CD14-positive monocyte (primary cell): ENCODE measurements around the gene ZPLD1. TPM values are rescaled to one million over a fixed set of nuclear protein-coding genes. Genes with fewer than 3 reads are reported as not detected.

Experiments
- DNase-seq, 3 donors: peaks; one replicate each; pipeline ENCODE4 v3.0.0-alpha.2; 2011 to 2022
- H2AFZ ChIP-seq: 2 replicates; pipeline ENCODE4 v1.6.0; 2012; ENCODE audit warnings: mild to moderate bottlenecking, low read depth, low read length, inconsistent platforms; ENCODE audit not compliant: insufficient read depth, poor library complexity, severe bottlenecking
- H3K27ac ChIP-seq, 2 donors: 1 replicate in 1 of 2; 2 replicates in 1 of 2; pipeline ENCODE4 v1.5.1; 2012 to 2013; ENCODE audit warnings: low read length in 2 of 2, control low read depth in 1 of 2, inconsistent platforms in 1 of 2, low read depth in 1 of 2, mild to moderate bottlenecking in 1 of 2
- H3K27me3 ChIP-seq, 2 donors: one replicate each; pipeline versions ENCODE4 v1.6.0 to v1.6.1; 2011 to 2013; ENCODE audit warnings: low read length in 2 of 2; ENCODE audit not compliant: control insufficient read depth in 2 of 2, insufficient read depth in 2 of 2
- H3K36me3 ChIP-seq, 2 donors: replicated peaks in 1 of 2; 1 replicate in 1 of 2; 2 replicates in 1 of 2; pipeline versions ENCODE4 v1.5.1 to v1.6.1; 2012 to 2013; ENCODE audit warnings: low read length in 2 of 2, control low read depth in 1 of 2, inconsistent platforms in 1 of 2, mild to moderate bottlenecking in 1 of 2; ENCODE audit not compliant: insufficient read depth in 2 of 2, control insufficient read depth in 1 of 2
- H3K4me1 ChIP-seq, 2 donors: 1 replicate in 1 of 2; 2 replicates in 1 of 2; pipeline versions ENCODE4 v1.5.1 to v1.6.1; 2012 to 2013; ENCODE audit warnings: low read length in 2 of 2, control low read depth in 1 of 2, inconsistent platforms in 1 of 2, mild to moderate bottlenecking in 1 of 2, moderate library complexity in 1 of 2; ENCODE audit not compliant: insufficient read depth in 2 of 2, control insufficient read depth in 1 of 2
- H3K4me2 ChIP-seq: replicated peaks from 2 replicates; pipeline ENCODE3; 2012; ENCODE audit warnings: low read length, moderate library complexity, mild to moderate bottlenecking; ENCODE audit not compliant: poor library complexity, severe bottlenecking; ENCODE audit errors: extremely low read depth
- H3K4me3 ChIP-seq, 3 experiments: fragments of 200-600 bp in 1 of 3; sonication (generic) in 1 of 3; replicated peaks in 1 of 3; 1 replicate in 2 of 3; 2 replicates in 1 of 3; pipeline ENCODE4 v1.5.1; 2011 to 2013; ENCODE audit warnings: low read length in 3 of 3, mild to moderate bottlenecking in 3 of 3, control low read depth in 2 of 3, low read depth in 2 of 3, inconsistent platforms in 1 of 3, moderate library complexity in 1 of 3
- H3K79me2 ChIP-seq: 2 replicates; pipeline ENCODE4 v1.6.0; 2012; ENCODE audit warnings: mild to moderate bottlenecking, control low read depth, inconsistent platforms, low read length, moderate library complexity; ENCODE audit not compliant: insufficient read depth
- H3K9ac ChIP-seq: 2 replicates; pipeline ENCODE4 v1.6.0; 2017; ENCODE audit warnings: low read length, mild to moderate bottlenecking; ENCODE audit not compliant: insufficient read depth, poor library complexity, severe bottlenecking
- H3K9me3 ChIP-seq, 2 donors: replicated peaks in 1 of 2; 1 replicate in 1 of 2; 2 replicates in 1 of 2; pipeline versions ENCODE4 v1.5.1 to v1.6.1; 2012 to 2013; ENCODE audit warnings: low read length in 2 of 2, control low read depth in 1 of 2; ENCODE audit not compliant: control insufficient read depth in 1 of 2, insufficient read depth in 1 of 2
- H4K20me1 ChIP-seq: 2 replicates; pipeline ENCODE4 v1.6.0; 2012; ENCODE audit warnings: mild to moderate bottlenecking, low read length, control low read depth, moderate library complexity; ENCODE audit not compliant: insufficient read depth
- H3K27ac Mint-ChIP-seq, 7 donors: one replicate each; pipeline ENCODE4 v1.8.0; 2020; ENCODE audit warnings: mild to moderate bottlenecking in 7 of 7, mixed read lengths in 7 of 7, moderate library complexity in 6 of 7, inconsistent platforms in 2 of 7
- H3K27me3 Mint-ChIP-seq, 3 donors: one replicate each; pipeline ENCODE4 v1.8.0; 2021 to 2022; ENCODE audit warnings: low read depth in 3 of 3, mild to moderate bottlenecking in 3 of 3, mixed read lengths in 3 of 3, moderate library complexity in 3 of 3, inconsistent platforms in 1 of 3
- H3K36me3 Mint-ChIP-seq, 2 donors: one replicate each; pipeline ENCODE4 v1.8.0; 2020; ENCODE audit warnings: mixed read lengths in 2 of 2, inconsistent platforms in 1 of 2, mild to moderate bottlenecking in 1 of 2
- H3K4me1 Mint-ChIP-seq: one replicate; pipeline ENCODE4 v1.8.0; 2020; ENCODE audit warnings: mild to moderate bottlenecking, mixed read lengths
- H3K4me3 Mint-ChIP-seq, 2 donors: one replicate each; pipeline ENCODE4 v1.8.0; 2020; ENCODE audit warnings: mild to moderate bottlenecking in 2 of 2, mixed read lengths in 2 of 2, moderate library complexity in 1 of 2
- H3K9me3 Mint-ChIP-seq, 7 donors: one replicate each; pipeline ENCODE4 v1.8.0; 2020 to 2022; ENCODE audit warnings: mixed read lengths in 7 of 7, mild to moderate bottlenecking in 6 of 7, moderate library complexity in 6 of 7, inconsistent platforms in 2 of 7
- WGBS: methylation state at CpG from one replicate; pipeline ENCODE4 v1.1.5; 2013; ENCODE audit warnings: missing lambda C conversion rate; ENCODE audit not compliant: insufficient coverage; 5-methylcytosine and 5-hydroxymethylcytosine counted together
- intact Hi-C, 2 donors: fragments of 100-400 bp; cut with micrococcal nuclease; formaldehyde crosslinking; loops; one replicate each; pipeline versions ENCODE4 v1.15.0 to v1.15.1; 2023
- polyA plus RNA-seq, 3 donors: library from polyadenylated mRNA; depleted of rRNA in 1 of 3; unstranded in 2 of 3; stranded (reverse) in 1 of 3; fragments of 300-500 nt in 2 of 3; fragments of >200 nt in 1 of 3; fragmentation: Illumina TruSeq in 2 of 3; gene quantifications; 1 replicate in 2 of 3; 2 replicates in 1 of 3; pipeline ENCODE4 v1.2.3, GENCODE V29; 2012 to 2021
- TF ChIP-seq, protein P1 (sequence below): fragments of 200-600 bp; IDR thresholded peaks from one replicate; pipeline ENCODE4 v1.8.0; 2022; ENCODE audit warnings: antibody characterized with exemption, mild to moderate bottlenecking

The ZPLD1 gene
- polyA plus RNA-seq, 3 donors, result not detected

GRCh38 chr3:102398666-102399065, 36.1 kb upstream of the ZPLD1 start:
- no peak overlapping the region for H3K27ac ChIP-seq
- no peak overlapping the region for H3K27ac Mint-ChIP-seq
- H3K79me2 ChIP-seq, result no peaks in the 10 kb centered on the region

DNA sequence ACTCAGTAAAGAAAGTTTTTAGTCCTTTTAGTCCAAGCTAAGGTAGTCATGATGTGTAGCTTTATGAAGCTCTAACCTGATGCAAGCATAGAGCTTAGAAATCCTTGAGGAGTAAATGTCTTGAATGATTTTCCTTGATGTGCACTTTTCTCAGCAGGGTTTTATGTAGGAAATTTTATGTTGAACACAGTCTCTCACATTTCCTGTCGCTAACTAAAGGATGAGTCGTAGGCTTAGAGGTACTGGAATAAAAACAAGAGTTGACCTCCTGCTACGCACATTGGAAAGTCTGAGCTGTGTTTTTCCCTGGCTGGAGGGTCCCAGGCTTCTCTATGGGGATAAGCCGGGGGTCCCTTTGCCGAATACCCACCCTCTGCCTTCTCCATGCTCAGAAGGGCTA, 34.7 kb upstream of the ZPLD1 start:
- no peak for DNase-seq
- WGBS, result 95% methylated on average over 5 of the region's 5 CpGs
- H3K4me2 ChIP-seq, result no peak overlapping the region
- Mint-ChIP-seq H3K36me3 (no peaks in the 10 kb centered on the region), H3K4me3 (no peak overlapping the region), H3K27ac (no peak overlapping the region), H3K4me1 (no peaks in the 10 kb centered on the region), H3K27me3 (peaks cover 0 to 1% (median 0%) of the 10 kb centered on the region in 3 donors), H3K9me3 (peaks cover 0 to 2% (median 0%) of the 10 kb centered on the region in 7 donors)
- intact Hi-C loops, result no loop called here
- no peaks in the 10 kb centered on the region for H3K4me1 ChIP-seq
- H3K9me3 ChIP-seq, result no peaks in the 10 kb centered on the region
- H3K27me3 ChIP-seq, result no peaks in the 10 kb centered on the region
- H3K4me3 ChIP-seq, result no peak overlapping the region
- no peaks in the 10 kb centered on the region for H3K36me3 ChIP-seq
- no peak overlapping the region for H3K27ac ChIP-seq
- H3K9ac ChIP-seq, result no peak overlapping the region
- no peaks in the 10 kb centered on the region for H4K20me1 ChIP-seq
- TF ChIP-seq, protein P1, sequence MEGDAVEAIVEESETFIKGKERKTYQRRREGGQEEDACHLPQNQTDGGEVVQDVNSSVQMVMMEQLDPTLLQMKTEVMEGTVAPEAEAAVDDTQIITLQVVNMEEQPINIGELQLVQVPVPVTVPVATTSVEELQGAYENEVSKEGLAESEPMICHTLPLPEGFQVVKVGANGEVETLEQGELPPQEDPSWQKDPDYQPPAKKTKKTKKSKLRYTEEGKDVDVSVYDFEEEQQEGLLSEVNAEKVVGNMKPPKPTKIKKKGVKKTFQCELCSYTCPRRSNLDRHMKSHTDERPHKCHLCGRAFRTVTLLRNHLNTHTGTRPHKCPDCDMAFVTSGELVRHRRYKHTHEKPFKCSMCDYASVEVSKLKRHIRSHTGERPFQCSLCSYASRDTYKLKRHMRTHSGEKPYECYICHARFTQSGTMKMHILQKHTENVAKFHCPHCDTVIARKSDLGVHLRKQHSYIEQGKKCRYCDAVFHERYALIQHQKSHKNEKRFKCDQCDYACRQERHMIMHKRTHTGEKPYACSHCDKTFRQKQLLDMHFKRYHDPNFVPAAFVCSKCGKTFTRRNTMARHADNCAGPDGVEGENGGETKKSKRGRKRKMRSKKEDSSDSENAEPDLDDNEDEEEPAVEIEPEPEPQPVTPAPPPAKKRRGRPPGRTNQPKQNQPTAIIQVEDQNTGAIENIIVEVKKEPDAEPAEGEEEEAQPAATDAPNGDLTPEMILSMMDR, result no peak
- H2AFZ ChIP-seq, result no peak overlapping the region
- no peaks in the 10 kb centered on the region for H3K79me2 ChIP-seq

More at GRCh38 chr3:102398666-102399065, 36.1 kb upstream of the ZPLD1 start:
- H3K9me3 Mint-ChIP-seq, result peaks cover 0 to 2% (median 0%) of the 10 kb centered on the region in 7 donors
- Histone ChIP-seq H3K9ac (no peak overlapping the region), H2AFZ (no peak overlapping the region), H3K36me3 (no peaks in the 10 kb centered on the region), H3K9me3 (no peaks in the 10 kb centered on the region), H3K4me1 (no peaks in the 10 kb centered on the region), H3K4me2 (no peak overlapping the region), H3K4me3 (no peak overlapping the region), H3K27me3 (no peaks in the 10 kb centered on the region), H4K20me1 (no peaks in the 10 kb centered on the region)
- no peaks in the 10 kb centered on the region for H3K36me3 Mint-ChIP-seq
- peaks cover 0 to 1% (median 0%) of the 10 kb centered on the region in 3 donors for H3K27me3 Mint-ChIP-seq
- intact Hi-C loops, result no loop called here
- H3K4me3 Mint-ChIP-seq, result no peak overlapping the region
- no peaks in the 10 kb centered on the region for H3K4me1 Mint-ChIP-seq
- 96% methylated on average over 3 of the region's 5 CpGs for WGBS
- no peak for DNase-seq
- TF ChIP-seq, protein P1, result no peak
